ENCODE results near the gene SMIM12. TPM values are rescaled to one million over a fixed set of nuclear protein-coding genes. Genes with fewer than 3 reads are reported as not detected.

SMIM12 gene
- total and polyA plus RNA-seq, 2 of the 8 experiments (the other 6 are each of a cell fraction or from before 2014, with no cell fraction given), result 40.9 to 49.2 TPM

- Histone ChIP-seq H3K23me2 (ENCODE audit: low read depth, low read length) (no peaks in the 10 kb centered on the region; the same call in 1 of the 2 replicates), H4K5ac (ENCODE audit: insufficient read length, low read depth, low read length) (no peak overlapping the region), H3K4me3 (ENCODE audit: extremely low read depth in 1 of 4, insufficient read depth in 2 of 4, low read depth in 3 of 4, low read length in 4 of 4) (no peak overlapping the region), H3K4me2 (ENCODE audit: insufficient read depth in 1 of 2, low read depth in 2 of 2, low read length in 2 of 2) (no peak overlapping the region), H2BK20ac (ENCODE audit: low read length) (no peak overlapping the region), H2BK120ac (replicated peaks; ENCODE audit: low read depth, low read length) (no peak overlapping the region), H4K91ac (replicated peaks; ENCODE audit: insufficient read length, low read length) (no peak overlapping the region), H2BK15ac (ENCODE audit: low read length) (no peak overlapping the region), H3K36me3 (ENCODE audit: control insufficient read depth in 2 of 4, insufficient read depth in 4 of 4, low read length in 3 of 4) (no peaks in the 10 kb centered on the region), H3K79me1 (ENCODE audit: low read depth, low read length) (no peaks in the 10 kb centered on the region; the same call in 1 of the 2 replicates), H3K27ac (ENCODE audit: low read depth, low read length) (no peak overlapping the region), H3K14ac (ENCODE audit: insufficient read length) (no peak overlapping the region), H3K56ac (replicated peaks; ENCODE audit: insufficient read length, low read depth, low read length) (no peak overlapping the region), H3K18ac (ENCODE audit: extremely low read depth, low read length) (no peak overlapping the region), H2AFZ (ENCODE audit: low read length) (no peak overlapping the region), H3K9ac (replicated peaks in 1 of 4; ENCODE audit: extremely low read depth in 1 of 4, low read depth in 3 of 4, low read length in 3 of 4) (no peak overlapping the region), H3K4me1 (replicated peaks in 1 of 4; ENCODE audit: control insufficient read depth in 3 of 4, insufficient read depth in 4 of 4, low read length in 3 of 4) (0 out of 7 replicates have a peak, but pooled peaks cover 0 to 2% (median 0%) of the 10 kb centered on the region in 4 experiments), H3K9me3 (ENCODE audit: insufficient read depth in 2 of 2, low read depth in 1 of 2, low read length in 1 of 2) (no peaks in the 10 kb centered on the region), H2AK5ac (ENCODE audit: low read depth, low read length) (no peak overlapping the region), H3K4ac (replicated peaks; ENCODE audit: insufficient read length, low read depth, low read length) (no peak overlapping the region), H3K79me2 (ENCODE audit: control insufficient read depth in 1 of 2, insufficient read depth in 2 of 2, low read length in 2 of 2) (no peaks in the 10 kb centered on the region), H4K8ac (ENCODE audit: extremely low read depth, insufficient read depth, low read length) (no peak overlapping the region), H2BK5ac (ENCODE audit: low read depth, low read length) (no peak overlapping the region), H2BK12ac (ENCODE audit: low read depth, low read length) (no peak overlapping the region), H4K20me1 (replicated peaks in 1 of 2; ENCODE audit: control insufficient read depth in 1 of 2, insufficient read depth in 2 of 2, low read length in 2 of 2) (no peaks in the 10 kb centered on the region), H3K23ac (ENCODE audit: insufficient read length) (no peak overlapping the region), H3K27me3 (replicated peaks in 1 of 4; ENCODE audit: control insufficient read depth in 3 of 4, extremely low read depth in 1 of 4, insufficient read depth in 3 of 4, low read length in 3 of 4) (no peaks in the 10 kb centered on the region)
- DNase-seq (ENCODE audit: low read depth in 1 of 2, low spot score in 2 of 2) (no peak), FAIRE-seq (no peak)
- ChIA-PET CTCF (ENCODE audit: partially characterized antibody) (interaction anchor here (0.5 to 5.2 kb wide), 3 partner anchors 9 to 333 kb away, joined by 3 to 23 read pairs (median 3); partner anchors contain the start of gene SMIM12), POLR2A (ENCODE audit: partially characterized antibody) (interaction anchor here (1.0 to 1.3 kb wide), 3 partner anchors 9 to 52 kb away, joined by 3 to 4 read pairs (median 3); no protein-coding TSS in a partner anchor)
- 86% methylated on average over 4 of the region's 4 CpGs; no CpG with 5 or more reads in 1 of the 2 experiments for WGBS, 2 experiments (ENCODE audit: extremely low coverage in 1 of 2, insufficient coverage in 1 of 2, insufficient read length in 1 of 2, insufficient replicate concordance in 2 of 2, low coverage in 1 of 2, low lambda C conversion rate in 2 of 2, missing lambda C conversion rate in 1 of 2)
- TF ChIP-seq SRF (IDR thresholded peaks at IDR 0.05; ENCODE audit: low read depth, low read length) (no peak), CHD2 (IDR thresholded peaks at IDR 0.05; ENCODE audit: low read length) (no peak), JUN (IDR thresholded peaks at IDR 0.05; ENCODE audit: low read depth, low read length) (no peak), KDM1A (IDR thresholded peaks at IDR 0.05; ENCODE audit: borderline replicate concordance, low read length) (no peak), EZH2 (IDR thresholded peaks at IDR 0.05; ENCODE audit: low read depth, low read length, severe bottlenecking) (no peak), SIRT6 (IDR thresholded peaks at IDR 0.05; ENCODE audit: low read length) (no peak), KDM5A (IDR thresholded peaks at IDR 0.05; ENCODE audit: low read length) (no peak), RAD21 (IDR thresholded peaks at IDR 0.05 in 1 of 2, conservative IDR thresholded peaks at IDR 0.05 in 1 of 2; ENCODE audit: low read depth in 2 of 2, low read length in 2 of 2) (no peak)
Measured at GRCh38 chr1:34874296-34874952, 14.9 kb upstream of the SMIM12 start.
